Kidney epithelial cell (primary cell): Measurements from ENCODE around the gene TEKT3. TPM values are rescaled to one million over a fixed set of nuclear protein-coding genes. Genes with fewer than 3 reads are reported as not detected.

Experiments used
- DNase-seq: peaks from one replicate; pipeline ENCODE4 v3.0.0-alpha.2; 2010; ENCODE audit warnings: low read depth
- H3K27me3 ChIP-seq: 2 replicates; pipeline ENCODE4 v1.6.0; 2011; ENCODE audit warnings: low read length; ENCODE audit not compliant: control insufficient read depth, insufficient read depth
- H3K36me3 ChIP-seq: 2 replicates; pipeline ENCODE4 v1.5.1; 2011; ENCODE audit warnings: low read length; ENCODE audit not compliant: control insufficient read depth, insufficient read depth
- H3K4me3 ChIP-seq: 2 replicates; pipeline ENCODE4 v1.5.1; 2011; ENCODE audit warnings: low read depth, mild to moderate bottlenecking, control low read depth, low read length
- total RNA-seq: library from RNA; depleted of rRNA; stranded (reverse); fragments of >200 nt; gene quantifications from 2 replicates; pipeline ENCODE4 v1.2.3, GENCODE V29; 2015
- TF ChIP-seq, protein P1 (sequence below): IDR thresholded peaks from 2 replicates; pipeline ENCODE4 v1.5.1; 2011; ENCODE audit warnings: mild to moderate bottlenecking, moderate library complexity, low read length, control low read depth, inconsistent platforms; ENCODE audit not compliant: insufficient read depth, poor library complexity, severe bottlenecking

TEKT3 gene
- total RNA-seq, 1 donor from 2014 or later, result not detected

DNA sequence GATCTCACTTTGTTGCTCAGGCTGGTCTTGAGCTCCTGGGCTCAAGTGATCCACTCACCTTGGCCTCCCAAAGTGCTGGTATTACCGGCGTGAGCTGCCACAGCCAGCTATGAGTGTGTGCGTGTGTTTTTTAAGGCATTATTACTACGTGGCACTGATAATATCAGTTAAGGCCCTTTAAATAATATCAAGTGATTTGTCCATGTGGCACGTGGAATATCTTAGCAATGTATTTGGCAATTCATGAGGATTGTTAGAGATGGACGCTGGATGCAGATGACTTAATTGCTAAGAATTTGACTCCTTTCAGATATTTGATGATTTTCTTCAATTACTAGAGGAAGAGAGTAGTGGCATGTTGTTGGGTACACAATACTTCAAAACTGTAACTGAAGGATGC, 50.8 kb downstream of the TEKT3 start:
- Histone ChIP-seq H3K36me3 (no peaks in the 10 kb centered on the region), H3K27me3 (no peaks in the 10 kb centered on the region), H3K4me3 (no peak overlapping the region)
- TF ChIP-seq, protein P1, sequence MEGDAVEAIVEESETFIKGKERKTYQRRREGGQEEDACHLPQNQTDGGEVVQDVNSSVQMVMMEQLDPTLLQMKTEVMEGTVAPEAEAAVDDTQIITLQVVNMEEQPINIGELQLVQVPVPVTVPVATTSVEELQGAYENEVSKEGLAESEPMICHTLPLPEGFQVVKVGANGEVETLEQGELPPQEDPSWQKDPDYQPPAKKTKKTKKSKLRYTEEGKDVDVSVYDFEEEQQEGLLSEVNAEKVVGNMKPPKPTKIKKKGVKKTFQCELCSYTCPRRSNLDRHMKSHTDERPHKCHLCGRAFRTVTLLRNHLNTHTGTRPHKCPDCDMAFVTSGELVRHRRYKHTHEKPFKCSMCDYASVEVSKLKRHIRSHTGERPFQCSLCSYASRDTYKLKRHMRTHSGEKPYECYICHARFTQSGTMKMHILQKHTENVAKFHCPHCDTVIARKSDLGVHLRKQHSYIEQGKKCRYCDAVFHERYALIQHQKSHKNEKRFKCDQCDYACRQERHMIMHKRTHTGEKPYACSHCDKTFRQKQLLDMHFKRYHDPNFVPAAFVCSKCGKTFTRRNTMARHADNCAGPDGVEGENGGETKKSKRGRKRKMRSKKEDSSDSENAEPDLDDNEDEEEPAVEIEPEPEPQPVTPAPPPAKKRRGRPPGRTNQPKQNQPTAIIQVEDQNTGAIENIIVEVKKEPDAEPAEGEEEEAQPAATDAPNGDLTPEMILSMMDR, result no peak
- DNase-seq, result no peak

DNA sequence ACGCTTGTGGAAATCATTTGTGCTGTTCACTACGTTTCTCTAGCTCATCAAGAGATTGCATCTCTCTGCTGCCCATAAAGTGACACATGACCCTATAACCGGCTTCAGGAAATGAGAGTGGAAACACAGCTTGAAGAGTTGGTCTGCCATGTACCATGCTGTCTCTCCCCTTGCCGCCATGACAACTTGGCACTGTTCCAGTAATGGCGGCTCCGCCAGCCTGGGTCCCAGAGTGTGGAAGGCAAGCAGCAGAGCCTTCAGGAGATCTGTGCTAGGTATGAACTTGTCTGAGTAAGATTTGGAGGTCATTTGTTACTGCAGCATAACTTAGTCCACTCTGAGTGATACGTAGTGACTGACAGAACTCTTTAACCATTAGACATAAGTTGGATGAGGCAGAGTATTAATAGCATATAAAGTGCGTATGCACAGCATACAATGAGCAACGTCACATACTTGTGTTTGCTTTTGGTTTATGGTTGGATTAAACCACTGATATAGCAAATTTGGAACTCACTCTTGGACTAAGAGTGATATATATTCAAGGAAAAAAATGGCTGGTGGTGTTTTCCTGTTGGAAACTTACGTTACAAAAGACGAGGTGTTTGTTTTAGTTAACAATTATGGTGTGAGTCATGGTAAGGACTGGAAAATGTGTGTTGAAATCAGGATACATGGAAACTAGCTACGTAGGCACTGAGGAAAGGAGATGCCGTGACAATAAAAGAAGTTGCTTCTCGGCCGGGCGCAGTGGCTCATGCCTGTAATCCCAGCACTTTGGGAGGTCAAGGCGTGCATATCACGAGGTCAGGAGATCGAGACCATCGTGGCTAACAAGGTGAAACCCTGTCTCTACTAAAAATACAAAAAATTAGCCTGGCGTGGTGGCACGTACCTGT, 51.9 kb downstream of the TEKT3 start:
- DNase-seq, result no peak
- H3K36me3 ChIP-seq, result no peaks in the 10 kb centered on the region
- TF ChIP-seq, protein P1, result no peak
- H3K27me3 ChIP-seq, result no peaks in the 10 kb centered on the region
- no peak overlapping the region for H3K4me3 ChIP-seq

DNA sequence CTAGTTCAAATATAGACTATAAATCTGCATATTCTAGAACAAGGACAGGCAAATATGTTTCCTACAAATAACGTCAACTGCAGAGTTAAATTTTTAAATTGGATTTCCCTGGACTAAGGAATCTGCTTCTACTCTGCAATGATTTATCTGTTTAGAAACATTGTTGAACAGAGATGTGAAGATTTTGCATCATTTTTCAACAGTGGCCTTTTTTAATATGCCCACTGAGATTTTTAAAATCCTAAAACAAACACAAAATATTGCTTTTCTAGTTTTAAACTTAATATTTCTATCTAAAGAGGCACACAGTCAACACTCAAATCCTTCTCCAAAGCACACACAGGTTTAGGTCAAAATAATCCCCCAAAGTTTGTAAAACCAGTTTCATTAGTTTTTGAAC, 52.5 kb downstream of the TEKT3 start:
- no peaks in the 10 kb centered on the region for H3K36me3 ChIP-seq
- no peak for DNase-seq
- H3K4me3 ChIP-seq, result no peak overlapping the region
- no peaks in the 10 kb centered on the region for H3K27me3 ChIP-seq
- TF ChIP-seq, protein P1, result no peak

DNA sequence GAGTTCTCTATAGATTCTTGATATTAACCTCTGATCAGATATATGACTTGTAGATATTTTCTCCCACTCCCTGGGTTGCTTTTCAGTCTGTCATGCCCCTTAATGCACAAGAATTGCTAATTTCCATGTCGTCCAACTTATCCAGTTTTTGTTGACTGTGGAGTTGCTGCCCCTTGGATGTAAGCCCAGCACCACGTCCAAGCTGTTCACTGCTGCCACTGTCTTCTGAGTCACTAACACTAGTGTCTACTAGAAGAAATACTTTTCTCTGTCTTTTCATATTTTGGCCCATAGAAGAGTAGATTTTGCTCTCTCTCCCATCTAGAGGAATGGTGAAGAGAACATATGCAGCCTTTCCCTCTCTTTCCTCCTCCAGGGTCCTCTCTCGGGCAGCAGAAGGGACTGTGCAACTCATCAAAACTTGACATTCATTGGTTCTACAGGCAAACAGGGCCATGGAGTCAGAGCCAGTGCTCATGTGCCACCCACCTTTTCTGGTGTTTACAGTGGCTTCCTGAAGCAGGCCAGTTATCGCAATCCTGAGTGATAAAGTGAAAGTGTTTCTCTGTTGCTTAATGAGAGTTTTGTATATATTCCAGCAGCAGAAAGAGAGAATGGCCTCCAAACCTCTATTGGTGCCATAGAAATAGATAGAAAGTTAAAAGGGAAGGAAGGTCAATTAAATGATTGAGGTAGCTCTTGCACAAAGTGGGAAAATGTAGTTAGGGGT, 53.7 kb downstream of the TEKT3 start:
- Histone ChIP-seq H3K4me3 (no peak overlapping the region), H3K27me3 (no peaks in the 10 kb centered on the region), H3K36me3 (no peaks in the 10 kb centered on the region)
- TF ChIP-seq, protein P1, result no peak
- no peak for DNase-seq

DNA sequence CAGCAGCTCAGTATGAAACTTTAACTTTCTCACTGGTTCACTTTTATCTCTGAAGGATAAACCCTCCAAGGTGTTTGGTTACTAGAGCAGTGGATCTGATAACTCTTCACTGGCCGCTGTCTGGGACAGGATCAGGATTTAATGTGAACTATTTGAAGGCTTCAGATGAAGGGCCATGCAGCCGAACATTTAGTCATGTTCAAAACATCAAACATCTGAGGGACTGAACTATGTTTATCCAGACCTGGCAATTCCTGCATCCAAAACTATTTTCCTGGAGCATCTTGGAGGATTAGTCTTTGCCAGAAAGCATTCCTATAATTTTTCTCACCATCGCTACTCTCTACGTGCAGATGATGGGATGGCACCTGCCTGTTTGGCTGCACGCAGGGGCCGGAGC, 55.9 kb downstream of the TEKT3 start:
- no peak overlapping the region for H3K4me3 ChIP-seq
- H3K27me3 ChIP-seq, result no peaks in the 10 kb centered on the region
- TF ChIP-seq, protein P1, result no peak
- no peak for DNase-seq
- H3K36me3 ChIP-seq, result no peaks in the 10 kb centered on the region
